ENCODE results near the gene MLLT10.
"Not testable (repeated sequence)": the region's sequence is repeated elsewhere in the genome, so short reads cannot be mapped to it uniquely, and the experiment has no call there.

MLLT10 gene

GRCh38 chr10:21626457-21627161 lies 92.6 kb downstream of the MLLT10 start:
- TF ChIP-seq CTCF (IDR thresholded peaks at IDR 0.05; ENCODE audit: low read depth, low read length): no peak
- TF ChIP-seq POLR2A (IDR thresholded peaks at IDR 0.05; ENCODE audit: extremely low read depth, insufficient read length): no peak
- no peak for TF ChIP-seq MAX (IDR thresholded peaks at IDR 0.05; ENCODE audit: low read depth, low read length)
- no peak for DNase-seq (ENCODE audit: low read depth)
- no peak overlapping the region for H3K4me3 ChIP-seq (ENCODE audit: low read depth, low read length)

- no peak overlapping the region for H3K4me3 ChIP-seq (ENCODE audit: low read depth, low read length)
- DNase-seq (ENCODE audit: low read depth): no peak
- no peak for TF ChIP-seq MAX (IDR thresholded peaks at IDR 0.05; ENCODE audit: low read depth, low read length)
- no peak for TF ChIP-seq CTCF (IDR thresholded peaks at IDR 0.05; ENCODE audit: low read depth, low read length)
- TF ChIP-seq MYC (IDR thresholded peaks at IDR 0.05; ENCODE audit: low read depth, low read length): no peak
- no peak for TF ChIP-seq POLR2A (IDR thresholded peaks at IDR 0.05; ENCODE audit: extremely low read depth, insufficient read length)
These were observed 93.3 kb downstream of the MLLT10 start for GRCh38 chr10:21627331-21627730.

GRCh38 chr10:21628023-21628422 lies 94.0 kb downstream of the MLLT10 start:
- no peak overlapping the region for H3K4me3 ChIP-seq (ENCODE audit: low read depth, low read length)
- no peak for DNase-seq (ENCODE audit: low read depth)
- no peak for TF ChIP-seq POLR2A (IDR thresholded peaks at IDR 0.05; ENCODE audit: extremely low read depth, insufficient read length)
- no peak for TF ChIP-seq MYC (IDR thresholded peaks at IDR 0.05; ENCODE audit: low read depth, low read length)
- TF ChIP-seq MAX (IDR thresholded peaks at IDR 0.05; ENCODE audit: low read depth, low read length): no peak
- no peak for TF ChIP-seq CTCF (IDR thresholded peaks at IDR 0.05; ENCODE audit: low read depth, low read length)

- not testable (repeated sequence) for DNase-seq (ENCODE audit: low read depth)
These were observed 94.6 kb downstream of the MLLT10 start for GRCh38 chr10:21628645-21629044.

GRCh38 chr10:21634599-21635365 lies 100.8 kb downstream of the MLLT10 start:
- DNase-seq (ENCODE audit: low read depth): no peak
- TF ChIP-seq CTCF (IDR thresholded peaks at IDR 0.05; ENCODE audit: low read depth, low read length) (no peak), MAX (IDR thresholded peaks at IDR 0.05; ENCODE audit: low read depth, low read length) (no peak), MYC (IDR thresholded peaks at IDR 0.05; ENCODE audit: low read depth, low read length) (no peak), POLR2A (IDR thresholded peaks at IDR 0.05; ENCODE audit: extremely low read depth, insufficient read length) (no peak)

More at GRCh38 chr10:21628645-21629044, 94.6 kb downstream of the MLLT10 start:
- not testable (repeated sequence) for H3K4me3 ChIP-seq (ENCODE audit: low read depth, low read length)

GRCh38 chr10:21637795-21638194 lies 103.8 kb downstream of the MLLT10 start:
- no peak overlapping the region for H3K4me3 ChIP-seq (ENCODE audit: low read depth, low read length)
- TF ChIP-seq MAX (IDR thresholded peaks at IDR 0.05; ENCODE audit: low read depth, low read length) (no peak), POLR2A (IDR thresholded peaks at IDR 0.05; ENCODE audit: extremely low read depth, insufficient read length) (no peak), CTCF (IDR thresholded peaks at IDR 0.05; ENCODE audit: low read depth, low read length) (no peak), MYC (IDR thresholded peaks at IDR 0.05; ENCODE audit: low read depth, low read length) (no peak)
- no peak for DNase-seq (ENCODE audit: low read depth)

More at GRCh38 chr10:21634599-21635365, 100.8 kb downstream of the MLLT10 start:
- no peak overlapping the region for H3K4me3 ChIP-seq (ENCODE audit: low read depth, low read length)

Measured in NB4 (cell line).